WTC11 (cell line): ENCODE results near the gene HOATZ. TPM values are rescaled to one million over a fixed set of nuclear protein-coding genes. Genes with fewer than 3 reads are reported as not detected.

Source experiments
- ATAC-seq: fragments of 200-7000 bp; cut with Tn5 transposase; 2 replicates; pipeline ENCODE4 v1.10.0; 2021; ENCODE audit warnings: mild to moderate bottlenecking, moderate library complexity
- Bru-seq: library from RNA; stranded (reverse); fragments of 400-500 nt; gene quantifications from one replicate; lab custom pipeline; 2021; lab: Mats Ljungman, UMichigan
- CTCF ChIA-PET: fragments of 300-600 bp; sonication (Branson Sonifier 250); formaldehyde crosslinking; loops from one replicate; lab custom pipeline; 2021; ENCODE audit warnings: antibody characterized with exemption; lab: Charles Lee
- POLR2A ChIA-PET: fragments of 350-600 bp; sonication (Branson Sonifier 250); formaldehyde crosslinking; loops from one replicate; lab custom pipeline; 2021; ENCODE audit warnings: antibody characterized with exemption; lab: Charles Lee
- DNase-seq: peaks from one replicate; pipeline ENCODE4 v3.0.0; 2021; ENCODE audit warnings: low spot score
- H3K27ac Mint-ChIP-seq: 2 replicates; pipeline ENCODE4 v1.8.0; 2021; ENCODE audit warnings: mixed read lengths
- H3K27me3 Mint-ChIP-seq: 2 replicates; pipeline ENCODE4 v1.8.0; 2021; ENCODE audit warnings: low read depth, mild to moderate bottlenecking, moderate library complexity, mixed read lengths
- H3K36me3 Mint-ChIP-seq: 2 replicates; pipeline ENCODE4 v1.8.0; 2021; ENCODE audit warnings: mixed read lengths
- H3K4me1 Mint-ChIP-seq: 2 replicates; pipeline ENCODE4 v1.8.0; 2022; ENCODE audit warnings: mixed read lengths
- H3K4me3 Mint-ChIP-seq: 2 replicates; pipeline ENCODE4 v1.8.0; 2021; ENCODE audit warnings: mild to moderate bottlenecking, moderate library complexity, mixed read lengths
- H3K9me3 Mint-ChIP-seq: 2 replicates; pipeline ENCODE4 v1.8.0; 2021; ENCODE audit warnings: mixed read lengths
- EMX1 ChIP-seq: fragments of 250-450 bp; sonication (Bioruptor Pico); IDR thresholded peaks from 2 replicates; pipeline ENCODE4 v1.8.0; 2021; ENCODE audit warnings: mild to moderate bottlenecking
- FOXK1 ChIP-seq: sonication (generic); formaldehyde crosslinking; IDR thresholded peaks from 2 replicates; pipeline ENCODE4 v1.8.0; 2022; ENCODE audit warnings: mild to moderate bottlenecking, moderate library complexity, missing genetic modification reagents
- MYBL2 ChIP-seq: sonication (generic); formaldehyde crosslinking; IDR thresholded peaks from 2 replicates; pipeline ENCODE4 v1.8.1; 2023; ENCODE audit warnings: mild to moderate bottlenecking, moderate library complexity, missing genetic modification reagents
- TEAD1 ChIP-seq: sonication (generic); formaldehyde crosslinking; IDR thresholded peaks from 2 replicates; pipeline ENCODE4 v1.8.0; 2022; ENCODE audit warnings: mild to moderate bottlenecking, missing genetic modification reagents
- ZBTB21 ChIP-seq: sonication (generic); formaldehyde crosslinking; IDR thresholded peaks from 2 replicates; pipeline ENCODE4 v1.8.1; 2023; ENCODE audit warnings: mild to moderate bottlenecking, missing genetic modification reagents, borderline replicate concordance
- ZNF121 ChIP-seq: sonication (generic); formaldehyde crosslinking; IDR thresholded peaks from 2 replicates; pipeline ENCODE4 v1.8.0; 2023; ENCODE audit warnings: missing genetic modification reagents
- ZNF232 ChIP-seq: sonication (generic); formaldehyde crosslinking; IDR thresholded peaks from 2 replicates; pipeline ENCODE4 v1.8.0; 2022; ENCODE audit warnings: mild to moderate bottlenecking, missing genetic modification reagents
- long read RNA-seq, 3 experiments: library from RNA in 1 of 3; library from capped mRNA in 1 of 3; library from polyadenylated mRNA in 1 of 3; unstranded in 2 of 3; stranded (forward) in 1 of 3; transcript quantifications; one replicate each; pipeline ENCODE4 v2.0.0, GENCODE V29; 2021
- total RNA-seq: library from RNA; stranded (reverse); gene quantifications from 3 replicates; pipeline ENCODE4 v1.2.3, GENCODE V29; 2021
- TF ChIP-seq, protein P1 (sequence below): fragments of 250-450 bp; sonication (Bioruptor Pico); IDR thresholded peaks from 2 replicates; pipeline ENCODE4 v1.9.0; 2021; ENCODE audit warnings: mild to moderate bottlenecking
- TF ChIP-seq, protein P2 (sequence below): sonication (generic); formaldehyde crosslinking; IDR thresholded peaks from 2 replicates; pipeline ENCODE4 v1.8.0; 2022; ENCODE audit warnings: mild to moderate bottlenecking, missing genetic modification reagents
- TF ChIP-seq, protein P3 (sequence below): sonication (generic); formaldehyde crosslinking; IDR thresholded peaks from 2 replicates; pipeline ENCODE4 v1.8.1; 2022; ENCODE audit warnings: mild to moderate bottlenecking, moderate library complexity, missing genetic modification reagents
- TF ChIP-seq, protein P4 (sequence below): sonication (generic); formaldehyde crosslinking; IDR thresholded peaks from 2 replicates; pipeline ENCODE4 v1.8.0; 2023; ENCODE audit warnings: mild to moderate bottlenecking, missing genetic modification reagents
- TF ChIP-seq, protein P5 (sequence below): sonication (generic); formaldehyde crosslinking; IDR thresholded peaks from 2 replicates; pipeline ENCODE4 v1.8.0; 2022; ENCODE audit warnings: mild to moderate bottlenecking, missing genetic modification reagents
- TF ChIP-seq, protein P6 (sequence below): sonication (generic); formaldehyde crosslinking; IDR thresholded peaks from 2 replicates; pipeline ENCODE4 v1.8.0; 2023; ENCODE audit warnings: missing genetic modification reagents, mild to moderate bottlenecking, borderline replicate concordance
- TF ChIP-seq, protein P7 (sequence below): sonication (generic); formaldehyde crosslinking; IDR thresholded peaks from 2 replicates; pipeline ENCODE4 v1.8.1; 2022; ENCODE audit warnings: low read depth, missing genetic modification reagents, borderline replicate concordance
- TF ChIP-seq, protein P8 (sequence below): fragments of 250-450 bp; sonication (Bioruptor Pico); IDR thresholded peaks from 2 replicates; pipeline ENCODE4 v1.9.0; 2021; ENCODE audit warnings: moderate library complexity, mild to moderate bottlenecking, inconsistent platforms, borderline replicate concordance
- TF ChIP-seq, protein P9 (sequence below): fragments of 250-450 bp; sonication (Bioruptor Pico); IDR thresholded peaks from 2 replicates; pipeline ENCODE4 v1.8.0; 2021; ENCODE audit warnings: mild to moderate bottlenecking

Gene HOATZ
- total RNA-seq (not detected in 3 replicates), Bru-seq, nascent RNA (percentile 6 among the genes with signal in this experiment)
- long read RNA-seq, experiment 1, result 0 reads
- long read RNA-seq, experiment 2, result 0 reads
- long read RNA-seq, experiment 3, result 0 reads

DNA sequence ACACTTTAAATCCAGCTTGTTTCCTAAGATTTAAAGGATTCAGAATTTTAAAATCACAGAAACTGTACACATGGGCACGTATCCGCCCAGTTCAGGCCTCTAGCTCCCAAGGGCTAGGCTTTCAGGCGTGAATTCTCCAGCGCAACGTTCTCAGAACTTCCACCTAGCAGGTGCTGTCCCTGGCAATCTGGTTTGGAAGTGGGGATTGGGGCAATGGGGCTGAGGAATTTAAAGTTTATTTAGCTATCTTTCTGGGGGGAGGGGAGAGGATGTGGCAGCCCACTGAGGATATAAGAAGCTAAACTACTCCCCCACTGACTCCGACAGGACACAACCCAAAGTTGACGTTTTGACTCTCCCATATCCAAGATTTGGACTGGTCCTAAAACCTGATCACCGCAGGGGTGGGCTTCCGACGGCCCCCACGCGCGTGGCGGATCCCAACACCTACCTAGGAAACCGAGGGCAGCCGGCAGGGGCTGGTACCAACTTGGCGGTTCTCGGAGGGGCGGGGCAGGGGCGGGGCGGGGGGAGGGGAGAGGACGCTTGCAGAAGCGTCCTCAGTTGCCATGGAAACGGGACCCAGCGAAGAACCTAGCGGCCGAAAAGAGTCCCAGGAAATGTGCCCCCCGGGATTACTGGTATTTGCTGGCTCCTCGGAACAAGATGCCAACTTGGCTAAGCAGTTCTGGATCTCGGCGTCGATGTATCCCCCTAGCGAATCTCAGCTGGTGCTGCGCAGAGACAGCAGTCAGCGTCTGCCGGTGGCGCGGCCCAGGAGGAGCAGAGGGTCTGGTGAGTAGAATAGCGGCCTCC, at the start of gene HOATZ:
TSS of gene HOATZ (plus strand) at position 563 of the 816 bp plus-strand sequence. CDS start at position 570, 7 bp downstream.
- H3K4me1 Mint-ChIP-seq, result peaks cover 21% of the 10 kb centered on the region
- no peaks in the 10 kb centered on the region for H3K9me3 Mint-ChIP-seq
- TF ChIP-seq ZNF232 (CRISPR knock-in tag) (no peak), EMX1 (CRISPR knock-in tag) (no peak)
- TF ChIP-seq, protein P1, sequence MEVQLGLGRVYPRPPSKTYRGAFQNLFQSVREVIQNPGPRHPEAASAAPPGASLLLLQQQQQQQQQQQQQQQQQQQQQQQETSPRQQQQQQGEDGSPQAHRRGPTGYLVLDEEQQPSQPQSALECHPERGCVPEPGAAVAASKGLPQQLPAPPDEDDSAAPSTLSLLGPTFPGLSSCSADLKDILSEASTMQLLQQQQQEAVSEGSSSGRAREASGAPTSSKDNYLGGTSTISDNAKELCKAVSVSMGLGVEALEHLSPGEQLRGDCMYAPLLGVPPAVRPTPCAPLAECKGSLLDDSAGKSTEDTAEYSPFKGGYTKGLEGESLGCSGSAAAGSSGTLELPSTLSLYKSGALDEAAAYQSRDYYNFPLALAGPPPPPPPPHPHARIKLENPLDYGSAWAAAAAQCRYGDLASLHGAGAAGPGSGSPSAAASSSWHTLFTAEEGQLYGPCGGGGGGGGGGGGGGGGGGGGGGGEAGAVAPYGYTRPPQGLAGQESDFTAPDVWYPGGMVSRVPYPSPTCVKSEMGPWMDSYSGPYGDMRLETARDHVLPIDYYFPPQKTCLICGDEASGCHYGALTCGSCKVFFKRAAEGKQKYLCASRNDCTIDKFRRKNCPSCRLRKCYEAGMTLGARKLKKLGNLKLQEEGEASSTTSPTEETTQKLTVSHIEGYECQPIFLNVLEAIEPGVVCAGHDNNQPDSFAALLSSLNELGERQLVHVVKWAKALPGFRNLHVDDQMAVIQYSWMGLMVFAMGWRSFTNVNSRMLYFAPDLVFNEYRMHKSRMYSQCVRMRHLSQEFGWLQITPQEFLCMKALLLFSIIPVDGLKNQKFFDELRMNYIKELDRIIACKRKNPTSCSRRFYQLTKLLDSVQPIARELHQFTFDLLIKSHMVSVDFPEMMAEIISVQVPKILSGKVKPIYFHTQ (CRISPR knock-in tag), result no peak
- TF ChIP-seq, protein P2, sequence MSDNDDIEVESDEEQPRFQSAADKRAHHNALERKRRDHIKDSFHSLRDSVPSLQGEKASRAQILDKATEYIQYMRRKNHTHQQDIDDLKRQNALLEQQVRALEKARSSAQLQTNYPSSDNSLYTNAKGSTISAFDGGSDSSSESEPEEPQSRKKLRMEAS, result no peak
- H3K36me3 Mint-ChIP-seq, result no peaks in the 10 kb centered on the region
- POLR2A ChIA-PET, result no interaction called here
- DNase-seq (peak; percentile 75), ATAC-seq (peak; percentile 62)
- peaks cover 46% of the 10 kb centered on the region for H3K27me3 Mint-ChIP-seq
- H3K27ac Mint-ChIP-seq, result no peak within 1 kb of the TSS
- CTCF ChIA-PET, result interaction anchor here (0.5 to 2.9 kb wide), 7 partner anchors 18 to 412 kb away, joined by 3 to 19 read pairs (median 3); no protein-coding TSS in a partner anchor
- H3K4me3 Mint-ChIP-seq, result peak within 1 kb of the TSS; percentile 68

DNA sequence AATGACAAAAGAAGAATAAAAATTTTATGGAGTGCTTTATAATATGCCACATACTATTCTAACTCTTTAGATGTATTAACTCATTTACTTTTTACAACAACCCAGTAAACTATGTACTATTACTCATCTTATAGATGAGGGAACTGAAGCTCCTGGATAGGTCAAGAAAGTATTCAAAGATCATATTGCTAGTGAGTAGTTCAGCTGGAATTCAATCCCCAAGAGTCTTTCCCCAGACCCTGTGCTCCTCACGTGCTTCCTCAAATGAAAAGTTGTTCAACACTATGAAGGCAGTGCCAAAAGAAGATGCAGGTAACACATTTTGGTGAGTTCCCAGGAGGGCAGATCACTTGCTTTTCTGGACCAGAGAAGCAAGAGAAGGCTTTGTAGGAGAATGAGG, 49.2 kb upstream of the HOATZ start:
- Mint-ChIP-seq H3K4me3 (no peak overlapping the region), H3K9me3 (no peaks in the 10 kb centered on the region), H3K36me3 (no peaks in the 10 kb centered on the region), H3K27ac (no peak overlapping the region), H3K27me3 (no peaks in the 10 kb centered on the region; the same call in 1 of the 2 replicates), H3K4me1 (no peaks in the 10 kb centered on the region)
- ATAC-seq, result no peak
- DNase-seq, result no peak
- POLR2A ChIA-PET, result no interaction called here
- CTCF ChIA-PET, result no interaction called here
- no peak for TF ChIP-seq MYBL2 (CRISPR knock-in tag)
- TF ChIP-seq, protein P3, sequence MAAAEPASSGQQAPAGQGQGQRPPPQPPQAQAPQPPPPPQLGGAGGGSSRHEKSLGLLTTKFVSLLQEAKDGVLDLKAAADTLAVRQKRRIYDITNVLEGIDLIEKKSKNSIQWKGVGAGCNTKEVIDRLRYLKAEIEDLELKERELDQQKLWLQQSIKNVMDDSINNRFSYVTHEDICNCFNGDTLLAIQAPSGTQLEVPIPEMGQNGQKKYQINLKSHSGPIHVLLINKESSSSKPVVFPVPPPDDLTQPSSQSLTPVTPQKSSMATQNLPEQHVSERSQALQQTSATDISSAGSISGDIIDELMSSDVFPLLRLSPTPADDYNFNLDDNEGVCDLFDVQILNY, result no peak
- no peak for TF ChIP-seq ZNF121 (CRISPR knock-in tag)
- TF ChIP-seq, protein P4, sequence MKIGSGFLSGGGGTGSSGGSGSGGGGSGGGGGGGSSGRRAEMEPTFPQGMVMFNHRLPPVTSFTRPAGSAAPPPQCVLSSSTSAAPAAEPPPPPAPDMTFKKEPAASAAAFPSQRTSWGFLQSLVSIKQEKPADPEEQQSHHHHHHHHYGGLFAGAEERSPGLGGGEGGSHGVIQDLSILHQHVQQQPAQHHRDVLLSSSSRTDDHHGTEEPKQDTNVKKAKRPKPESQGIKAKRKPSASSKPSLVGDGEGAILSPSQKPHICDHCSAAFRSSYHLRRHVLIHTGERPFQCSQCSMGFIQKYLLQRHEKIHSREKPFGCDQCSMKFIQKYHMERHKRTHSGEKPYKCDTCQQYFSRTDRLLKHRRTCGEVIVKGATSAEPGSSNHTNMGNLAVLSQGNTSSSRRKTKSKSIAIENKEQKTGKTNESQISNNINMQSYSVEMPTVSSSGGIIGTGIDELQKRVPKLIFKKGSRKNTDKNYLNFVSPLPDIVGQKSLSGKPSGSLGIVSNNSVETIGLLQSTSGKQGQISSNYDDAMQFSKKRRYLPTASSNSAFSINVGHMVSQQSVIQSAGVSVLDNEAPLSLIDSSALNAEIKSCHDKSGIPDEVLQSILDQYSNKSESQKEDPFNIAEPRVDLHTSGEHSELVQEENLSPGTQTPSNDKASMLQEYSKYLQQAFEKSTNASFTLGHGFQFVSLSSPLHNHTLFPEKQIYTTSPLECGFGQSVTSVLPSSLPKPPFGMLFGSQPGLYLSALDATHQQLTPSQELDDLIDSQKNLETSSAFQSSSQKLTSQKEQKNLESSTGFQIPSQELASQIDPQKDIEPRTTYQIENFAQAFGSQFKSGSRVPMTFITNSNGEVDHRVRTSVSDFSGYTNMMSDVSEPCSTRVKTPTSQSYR (CRISPR knock-in tag), result no peak
- TF ChIP-seq, protein P5, sequence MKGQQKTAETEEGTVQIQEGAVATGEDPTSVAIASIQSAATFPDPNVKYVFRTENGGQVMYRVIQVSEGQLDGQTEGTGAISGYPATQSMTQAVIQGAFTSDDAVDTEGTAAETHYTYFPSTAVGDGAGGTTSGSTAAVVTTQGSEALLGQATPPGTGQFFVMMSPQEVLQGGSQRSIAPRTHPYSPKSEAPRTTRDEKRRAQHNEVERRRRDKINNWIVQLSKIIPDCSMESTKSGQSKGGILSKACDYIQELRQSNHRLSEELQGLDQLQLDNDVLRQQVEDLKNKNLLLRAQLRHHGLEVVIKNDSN (CRISPR knock-in tag), result no peak
- TF ChIP-seq, protein P6, sequence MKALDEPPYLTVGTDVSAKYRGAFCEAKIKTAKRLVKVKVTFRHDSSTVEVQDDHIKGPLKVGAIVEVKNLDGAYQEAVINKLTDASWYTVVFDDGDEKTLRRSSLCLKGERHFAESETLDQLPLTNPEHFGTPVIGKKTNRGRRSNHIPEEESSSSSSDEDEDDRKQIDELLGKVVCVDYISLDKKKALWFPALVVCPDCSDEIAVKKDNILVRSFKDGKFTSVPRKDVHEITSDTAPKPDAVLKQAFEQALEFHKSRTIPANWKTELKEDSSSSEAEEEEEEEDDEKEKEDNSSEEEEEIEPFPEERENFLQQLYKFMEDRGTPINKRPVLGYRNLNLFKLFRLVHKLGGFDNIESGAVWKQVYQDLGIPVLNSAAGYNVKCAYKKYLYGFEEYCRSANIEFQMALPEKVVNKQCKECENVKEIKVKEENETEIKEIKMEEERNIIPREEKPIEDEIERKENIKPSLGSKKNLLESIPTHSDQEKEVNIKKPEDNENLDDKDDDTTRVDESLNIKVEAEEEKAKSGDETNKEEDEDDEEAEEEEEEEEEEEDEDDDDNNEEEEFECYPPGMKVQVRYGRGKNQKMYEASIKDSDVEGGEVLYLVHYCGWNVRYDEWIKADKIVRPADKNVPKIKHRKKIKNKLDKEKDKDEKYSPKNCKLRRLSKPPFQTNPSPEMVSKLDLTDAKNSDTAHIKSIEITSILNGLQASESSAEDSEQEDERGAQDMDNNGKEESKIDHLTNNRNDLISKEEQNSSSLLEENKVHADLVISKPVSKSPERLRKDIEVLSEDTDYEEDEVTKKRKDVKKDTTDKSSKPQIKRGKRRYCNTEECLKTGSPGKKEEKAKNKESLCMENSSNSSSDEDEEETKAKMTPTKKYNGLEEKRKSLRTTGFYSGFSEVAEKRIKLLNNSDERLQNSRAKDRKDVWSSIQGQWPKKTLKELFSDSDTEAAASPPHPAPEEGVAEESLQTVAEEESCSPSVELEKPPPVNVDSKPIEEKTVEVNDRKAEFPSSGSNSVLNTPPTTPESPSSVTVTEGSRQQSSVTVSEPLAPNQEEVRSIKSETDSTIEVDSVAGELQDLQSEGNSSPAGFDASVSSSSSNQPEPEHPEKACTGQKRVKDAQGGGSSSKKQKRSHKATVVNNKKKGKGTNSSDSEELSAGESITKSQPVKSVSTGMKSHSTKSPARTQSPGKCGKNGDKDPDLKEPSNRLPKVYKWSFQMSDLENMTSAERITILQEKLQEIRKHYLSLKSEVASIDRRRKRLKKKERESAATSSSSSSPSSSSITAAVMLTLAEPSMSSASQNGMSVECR (CRISPR knock-in tag), result no peak
- TF ChIP-seq FOXK1 (CRISPR knock-in tag), result no peak
- TF ChIP-seq ZBTB21 (CRISPR knock-in tag), result no peak
- TF ChIP-seq, protein P7, sequence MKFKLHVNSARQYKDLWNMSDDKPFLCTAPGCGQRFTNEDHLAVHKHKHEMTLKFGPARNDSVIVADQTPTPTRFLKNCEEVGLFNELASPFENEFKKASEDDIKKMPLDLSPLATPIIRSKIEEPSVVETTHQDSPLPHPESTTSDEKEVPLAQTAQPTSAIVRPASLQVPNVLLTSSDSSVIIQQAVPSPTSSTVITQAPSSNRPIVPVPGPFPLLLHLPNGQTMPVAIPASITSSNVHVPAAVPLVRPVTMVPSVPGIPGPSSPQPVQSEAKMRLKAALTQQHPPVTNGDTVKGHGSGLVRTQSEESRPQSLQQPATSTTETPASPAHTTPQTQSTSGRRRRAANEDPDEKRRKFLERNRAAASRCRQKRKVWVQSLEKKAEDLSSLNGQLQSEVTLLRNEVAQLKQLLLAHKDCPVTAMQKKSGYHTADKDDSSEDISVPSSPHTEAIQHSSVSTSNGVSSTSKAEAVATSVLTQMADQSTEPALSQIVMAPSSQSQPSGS (CRISPR knock-in tag), result no peak
- TF ChIP-seq, protein P8, sequence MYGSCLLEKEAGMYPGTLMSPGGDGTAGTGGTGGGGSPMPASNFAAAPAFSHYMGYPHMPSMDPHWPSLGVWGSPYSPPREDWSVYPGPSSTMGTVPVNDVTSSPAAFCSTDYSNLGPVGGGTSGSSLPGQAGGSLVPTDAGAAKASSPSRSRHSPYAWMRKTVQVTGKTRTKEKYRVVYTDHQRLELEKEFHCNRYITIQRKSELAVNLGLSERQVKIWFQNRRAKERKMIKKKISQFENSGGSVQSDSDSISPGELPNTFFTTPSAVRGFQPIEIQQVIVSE (CRISPR knock-in tag), result no peak
- TF ChIP-seq TEAD1, result no peak
- TF ChIP-seq, protein P9, sequence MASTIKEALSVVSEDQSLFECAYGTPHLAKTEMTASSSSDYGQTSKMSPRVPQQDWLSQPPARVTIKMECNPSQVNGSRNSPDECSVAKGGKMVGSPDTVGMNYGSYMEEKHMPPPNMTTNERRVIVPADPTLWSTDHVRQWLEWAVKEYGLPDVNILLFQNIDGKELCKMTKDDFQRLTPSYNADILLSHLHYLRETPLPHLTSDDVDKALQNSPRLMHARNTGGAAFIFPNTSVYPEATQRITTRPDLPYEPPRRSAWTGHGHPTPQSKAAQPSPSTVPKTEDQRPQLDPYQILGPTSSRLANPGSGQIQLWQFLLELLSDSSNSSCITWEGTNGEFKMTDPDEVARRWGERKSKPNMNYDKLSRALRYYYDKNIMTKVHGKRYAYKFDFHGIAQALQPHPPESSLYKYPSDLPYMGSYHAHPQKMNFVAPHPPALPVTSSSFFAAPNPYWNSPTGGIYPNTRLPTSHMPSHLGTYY (CRISPR knock-in tag), result no peak
